H1 (cell line): ENCODE data around the gene METTL1. TPM values are rescaled to one million over a fixed set of nuclear protein-coding genes. Genes with fewer than 3 reads are reported as not detected.

ENCODE experiments used
- CTCF ChIA-PET: fragments of 300-600 bp; sonication (Branson Sonifier 250); formaldehyde crosslinking; loops from one replicate; lab custom pipeline; 2021; ENCODE audit not compliant: partially characterized antibody; lab: Charles Lee
- POLR2A ChIA-PET: fragments of 300-600 bp; sonication (Branson Sonifier 250); formaldehyde crosslinking; loops from one replicate; lab custom pipeline; 2021; ENCODE audit warnings: inconsistent platforms; ENCODE audit not compliant: partially characterized antibody; lab: Charles Lee
- DNase-seq, 2 experiments: peaks; one replicate each; pipeline versions ENCODE4 v3.0.0 to v3.0.0-alpha.2; 2010 to 2022; ENCODE audit warnings: low spot score in 2 of 2, low read depth in 1 of 2, mixed read lengths in 1 of 2
- FAIRE-seq: peaks from 2 replicates; lab custom pipeline; 2011; peaks lifted over from hg19 to GRCh38; lab: Jason Lieb, UNC
- H2AFZ ChIP-seq: 2 replicates; pipeline ENCODE4 v1.8.1; 2012; ENCODE audit warnings: low read length, inconsistent platforms
- H2AK5ac ChIP-seq: 2 replicates; pipeline ENCODE4 v1.6.1; 2013; ENCODE audit warnings: low read depth, low read length
- H2BK120ac ChIP-seq: replicated peaks from 2 replicates; pipeline ENCODE3; 2013; ENCODE audit warnings: low read depth, low read length, inconsistent platforms
- H2BK12ac ChIP-seq: 2 replicates; pipeline ENCODE4 v1.6.1; 2013; ENCODE audit warnings: low read depth, low read length
- H2BK15ac ChIP-seq: 2 replicates; pipeline ENCODE4 v1.6.1; 2013; ENCODE audit warnings: low read length
- H2BK20ac ChIP-seq: 2 replicates; pipeline ENCODE4 v1.6.1; 2013; ENCODE audit warnings: low read length
- H2BK5ac ChIP-seq: 2 replicates; pipeline ENCODE4 v1.6.1; 2013; ENCODE audit warnings: low read depth, low read length
- H3K14ac ChIP-seq: 2 replicates; pipeline ENCODE4 v1.6.1; 2013; ENCODE audit warnings: inconsistent platforms; ENCODE audit not compliant: insufficient read length
- H3K18ac ChIP-seq: 2 replicates; pipeline ENCODE4 v1.6.1; 2013; ENCODE audit warnings: low read length; ENCODE audit errors: extremely low read depth
- H3K23ac ChIP-seq: 2 replicates; pipeline ENCODE4 v1.6.1; 2013; ENCODE audit warnings: inconsistent platforms; ENCODE audit not compliant: insufficient read length
- H3K23me2 ChIP-seq: 2 replicates; pipeline ENCODE4 v1.6.1; 2013; ENCODE audit warnings: low read depth, low read length
- H3K27ac ChIP-seq: 2 replicates; pipeline ENCODE4 v1.6.1; 2011; ENCODE audit warnings: low read depth, low read length, inconsistent platforms
- H3K27me3 ChIP-seq, 4 experiments: replicated peaks in 1 of 4; 1 replicate in 1 of 4; 2 replicates in 3 of 4; pipeline versions ENCODE4 v1.6.1 to v1.8.1; 2011 to 2013; ENCODE audit warnings: low read length in 3 of 4, mild to moderate bottlenecking in 3 of 4, inconsistent platforms in 2 of 4, mixed read lengths in 2 of 4, moderate library complexity in 1 of 4; ENCODE audit not compliant: control insufficient read depth in 3 of 4, insufficient read depth in 3 of 4; ENCODE audit errors: extremely low read depth in 1 of 4
- H3K36me3 ChIP-seq, 4 experiments: 2 replicates each; pipeline versions ENCODE4 v1.6.1 to v1.8.1; 2011 to 2013; ENCODE audit warnings: mild to moderate bottlenecking in 4 of 4, low read length in 3 of 4, moderate library complexity in 2 of 4, control low read depth in 1 of 4, inconsistent platforms in 1 of 4; ENCODE audit not compliant: insufficient read depth in 4 of 4, control insufficient read depth in 2 of 4
- H3K4ac ChIP-seq: replicated peaks from 2 replicates; pipeline ENCODE3; 2013; ENCODE audit warnings: low read length, low read depth, mixed read lengths, inconsistent platforms; ENCODE audit not compliant: insufficient read length
- H3K4me1 ChIP-seq, 4 experiments: replicated peaks in 1 of 4; 1 replicate in 1 of 4; 2 replicates in 3 of 4; pipeline versions ENCODE4 v1.6.1 to v1.8.1; 2011 to 2013; ENCODE audit warnings: low read length in 3 of 4, inconsistent platforms in 2 of 4, mixed read lengths in 1 of 4; ENCODE audit not compliant: insufficient read depth in 4 of 4, control insufficient read depth in 3 of 4
- H3K4me2 ChIP-seq, 2 experiments: 2 replicates each; pipeline versions ENCODE4 v1.6.1 to v1.8.1; 2011 to 2013; ENCODE audit warnings: low read depth in 2 of 2, low read length in 2 of 2, control low read depth in 1 of 2, inconsistent platforms in 1 of 2, mild to moderate bottlenecking in 1 of 2; ENCODE audit not compliant: insufficient read depth in 1 of 2
- H3K4me3 ChIP-seq, 4 experiments: fragments of 200-600, 300-600 bp in 1 of 4; sonication (generic), shearing (Covaris generic), sonication (Bioruptor Twin) in 1 of 4; 2 replicates each; pipeline versions ENCODE4 v1.5.1 to v1.8.1; 2011 to 2016; ENCODE audit warnings: low read length in 4 of 4, low read depth in 3 of 4, control low read depth in 2 of 4, inconsistent platforms in 2 of 4, mild to moderate bottlenecking in 2 of 4, mixed read lengths in 1 of 4, moderate library complexity in 1 of 4; ENCODE audit not compliant: insufficient read depth in 2 of 4; ENCODE audit errors: extremely low read depth in 1 of 4
- H3K56ac ChIP-seq: replicated peaks from 2 replicates; pipeline ENCODE3; 2013; ENCODE audit warnings: low read depth, mild to moderate bottlenecking, mixed read lengths, low read length, inconsistent platforms; ENCODE audit not compliant: insufficient read length
- H3K79me1 ChIP-seq: 2 replicates; pipeline ENCODE4 v1.6.1; 2013; ENCODE audit warnings: low read depth, low read length, control low read depth
- H3K79me2 ChIP-seq, 2 experiments: 2 replicates each; pipeline versions ENCODE4 v1.6.1 to v1.8.1; 2012 to 2013; ENCODE audit warnings: low read length in 2 of 2, mild to moderate bottlenecking in 2 of 2, inconsistent platforms in 1 of 2; ENCODE audit not compliant: insufficient read depth in 2 of 2, control insufficient read depth in 1 of 2
- H3K9ac ChIP-seq, 4 experiments: replicated peaks in 1 of 4; 1 replicate in 1 of 4; 2 replicates in 3 of 4; pipeline versions ENCODE4 v1.6.1 to v1.8.1; 2011 to 2013; ENCODE audit warnings: low read depth in 3 of 4, low read length in 3 of 4, control low read depth in 2 of 4, mild to moderate bottlenecking in 2 of 4, moderate library complexity in 2 of 4, inconsistent platforms in 1 of 4; ENCODE audit errors: extremely low read depth in 1 of 4
- H3K9me3 ChIP-seq, 2 experiments: 2 replicates each; pipeline versions ENCODE4 v1.6.1 to v1.8.1; 2012 to 2013; ENCODE audit warnings: mild to moderate bottlenecking in 2 of 2, moderate library complexity in 2 of 2, control low read depth in 1 of 2, inconsistent platforms in 1 of 2, low read depth in 1 of 2, low read length in 1 of 2, mixed read lengths in 1 of 2; ENCODE audit not compliant: insufficient read depth in 2 of 2
- H4K20me1 ChIP-seq, 2 experiments: replicated peaks in 1 of 2; 2 replicates each; pipeline versions ENCODE3 to v1.8.1; 2011 to 2013; ENCODE audit warnings: inconsistent platforms in 2 of 2, low read length in 2 of 2, mild to moderate bottlenecking in 1 of 2; ENCODE audit not compliant: insufficient read depth in 2 of 2, control insufficient read depth in 1 of 2
- H4K5ac ChIP-seq: 2 replicates; pipeline ENCODE4 v1.6.1; 2013; ENCODE audit warnings: low read length, low read depth, mixed read lengths, inconsistent platforms; ENCODE audit not compliant: insufficient read length
- H4K8ac ChIP-seq: 2 replicates; pipeline ENCODE4 v1.8.0; 2013; ENCODE audit warnings: mild to moderate bottlenecking, moderate library complexity, low read length, inconsistent platforms; ENCODE audit not compliant: insufficient read depth; ENCODE audit errors: extremely low read depth
- H4K91ac ChIP-seq: replicated peaks from 2 replicates; pipeline ENCODE3; 2013; ENCODE audit warnings: low read length, mixed read lengths, inconsistent platforms; ENCODE audit not compliant: insufficient read length
- CREB1 ChIP-seq: IDR thresholded peaks from 2 replicates; pipeline ENCODE4 v1.6.1; 2012; ENCODE audit warnings: inconsistent platforms
- CTBP2 ChIP-seq: IDR thresholded peaks from 2 replicates; pipeline ENCODE4 v1.7.0; 2011; ENCODE audit warnings: borderline replicate concordance, mild to moderate bottlenecking, moderate library complexity, mixed read lengths, low read length; ENCODE audit not compliant: insufficient read depth, insufficient read length
- EZH2 ChIP-seq: fragments of 200-600 bp; sonication (generic); IDR thresholded peaks from 2 replicates; pipeline ENCODE4 v1.7.1; 2012; ENCODE audit warnings: low read depth, mild to moderate bottlenecking, moderate library complexity, low read length, inconsistent platforms; ENCODE audit not compliant: severe bottlenecking
- GTF2F1 ChIP-seq: IDR thresholded peaks from 2 replicates; pipeline ENCODE4 v1.6.1; 2012; ENCODE audit warnings: low read depth, low read length, improper control_type of control experiment, borderline replicate concordance
- MAFK ChIP-seq: IDR thresholded peaks from 2 replicates; pipeline ENCODE4 v1.6.1; 2012; ENCODE audit warnings: low read depth, mild to moderate bottlenecking, improper control_type of control experiment, low read length
- NANOG ChIP-seq: IDR thresholded peaks from 2 replicates; pipeline ENCODE4 v1.6.1; 2011; ENCODE audit warnings: low read length, low read depth, mild to moderate bottlenecking, inconsistent platforms; ENCODE audit not compliant: insufficient read depth, poor library complexity, severe bottlenecking
- NRF1 ChIP-seq: IDR thresholded peaks from 2 replicates; pipeline ENCODE4 v1.6.1; 2011; ENCODE audit warnings: mild to moderate bottlenecking, low read depth, low read length, improper control_type of control experiment
- SAP30 ChIP-seq: fragments of 300-600 bp; sonication (generic); IDR thresholded peaks from 2 replicates; pipeline ENCODE4 v1.7.1; 2012; ENCODE audit warnings: low read length, moderate library complexity, mild to moderate bottlenecking, inconsistent platforms; ENCODE audit not compliant: insufficient read depth, insufficient replicate concordance
- SIRT6 ChIP-seq: IDR thresholded peaks from one replicate; pipeline ENCODE4 v1.7.1; 2012; ENCODE audit warnings: low read length, inconsistent platforms
- SIX5 ChIP-seq: IDR thresholded peaks from 2 replicates; pipeline ENCODE4 v1.6.1; 2011; ENCODE audit warnings: mild to moderate bottlenecking, low read depth, low read length
- SP1 ChIP-seq: IDR thresholded peaks from 2 replicates; pipeline ENCODE4 v1.6.1; 2011; ENCODE audit warnings: low read depth, low read length
- TEAD4 ChIP-seq: IDR thresholded peaks from 2 replicates; pipeline ENCODE4 v1.6.1; 2012; ENCODE audit warnings: low read depth, low read length, inconsistent platforms, mixed read lengths
- WGBS, 2 experiments: shearing (Covaris generic) in 1 of 2; methylation state at CpG; one replicate each; pipeline versions ENCODE4 v1.1.6 to v1.1.7; 2013 to 2015; ENCODE audit warnings: low lambda C conversion rate in 2 of 2, mixed read lengths in 2 of 2, inconsistent platforms in 1 of 2, low coverage in 1 of 2, missing lambda C conversion rate in 1 of 2; ENCODE audit not compliant: insufficient replicate concordance in 2 of 2, insufficient coverage in 1 of 2, insufficient read length in 1 of 2; ENCODE audit errors: extremely low coverage in 1 of 2, missing lambda C conversion rate in 1 of 2; 5-methylcytosine and 5-hydroxymethylcytosine counted together
- polyA plus RNA-seq, 7 experiments: library from polyadenylated mRNA; depleted of rRNA in 3 of 7; stranded (reverse) in 5 of 7; unstranded in 2 of 7; fragments of >200 nt in 5 of 7; fragments of 200-250 nt in 2 of 7; gene quantifications; 1 replicate in 5 of 7; 2 replicates in 1 of 7; 4 replicates in 1 of 7; pipeline versions ENCODE4 v1.2.1 to v1.2.3, GENCODE V29; 2011 to 2013; ENCODE audit warnings: missing spikeins in 2 of 7, mixed read lengths in 2 of 7
- total RNA-seq: library from RNA; stranded (reverse); fragmentation: NEBNext Ultra II Directional; extraction: Animal tissue kit (Norgen Biotek cat#: 25700); gene quantifications from 2 replicates; pipeline ENCODE4 v1.2.1, GENCODE V29; 2021

Gene METTL1
- total and polyA plus RNA-seq, 2 of the 8 experiments (the other 6 are each of a cell fraction or from before 2014, with no cell fraction given) = 40.5 to 46.0 TPM

DNA sequence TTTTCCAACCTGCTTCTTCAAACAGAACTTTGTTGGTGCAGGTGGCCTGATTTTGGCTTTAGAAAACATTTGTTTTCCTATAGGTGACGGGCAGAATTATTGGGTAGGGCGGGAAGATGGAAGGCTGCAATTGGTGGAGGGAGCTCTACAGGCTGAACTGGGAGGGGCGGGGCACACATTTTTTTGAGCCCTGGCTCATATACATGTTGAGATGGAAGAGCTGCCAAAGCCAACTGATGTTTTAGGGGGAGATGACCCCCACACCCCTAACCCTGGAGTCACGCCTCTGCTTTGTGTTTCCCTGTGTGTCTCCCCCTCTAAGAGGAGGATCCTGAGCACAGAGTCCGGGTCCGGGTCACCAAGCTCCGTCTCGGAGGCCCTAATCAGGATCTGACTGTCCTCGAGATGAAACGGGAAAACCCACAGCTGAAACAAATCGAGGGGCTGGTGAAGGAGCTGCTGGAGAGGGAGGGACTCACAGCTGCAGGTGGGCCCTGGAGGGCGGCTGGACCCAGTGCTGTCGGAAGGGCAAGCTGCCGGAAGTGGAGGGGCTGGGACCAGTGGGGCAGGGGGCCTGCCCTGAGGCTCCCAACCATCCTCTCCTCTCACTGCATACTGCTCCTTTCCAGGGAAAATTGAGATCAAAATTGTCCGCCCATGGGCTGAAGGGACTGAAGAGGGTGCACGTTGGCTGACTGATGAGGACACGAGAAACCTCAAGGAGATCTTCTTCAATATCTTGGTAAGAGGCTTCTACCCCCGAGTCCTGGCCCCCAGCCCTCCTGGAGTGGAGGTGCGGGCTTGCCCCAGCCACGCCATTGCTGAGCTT lies 51.9 kb downstream of the METTL1 start:
- no peak overlapping the region for H3K23ac ChIP-seq
- no peak overlapping the region for H3K56ac ChIP-seq
- no peak overlapping the region for H2BK5ac ChIP-seq
- FAIRE-seq = no peak
- H2AK5ac ChIP-seq = no peak overlapping the region
- H3K79me1 ChIP-seq = no peaks in the 10 kb centered on the region
- H3K27me3 ChIP-seq = peaks cover 0 to 15% (median 8%) of the 10 kb centered on the region in 4 experiments; a peak in 4 of 7 replicates
- H4K91ac ChIP-seq = no peak overlapping the region
- POLR2A ChIA-PET = interaction anchor here (0.6 to 1.4 kb wide), 4 partner anchors 10 to 182 kb away, joined by 3 read pairs; no protein-coding TSS in a partner anchor
- no peak overlapping the region for H3K4ac ChIP-seq
- peaks cover 0 to 22% (median 5%) of the 10 kb centered on the region in 4 experiments; a peak in 4 of 8 replicates for H3K36me3 ChIP-seq
- 88% methylated on average over 16 of the region's 20 CpGs; no CpG with 5 or more reads in 1 of the 2 experiments for WGBS, 2 experiments
- H3K23me2 ChIP-seq = no peaks in the 10 kb centered on the region
- H3K79me2 ChIP-seq = no peaks in the 10 kb centered on the region
- no peak overlapping the region for H3K4me3 ChIP-seq
- CTCF ChIA-PET = interaction anchor here (1.1 to 11.7 kb wide), 8 partner anchors 13 to 135 kb away, joined by 3 to 149 read pairs (median 4); partner anchors contain the start of genes AGAP2, B4GALNT1 and OS9
- no peak overlapping the region for H3K9ac ChIP-seq
- H3K14ac ChIP-seq = no peak overlapping the region
- H2BK12ac ChIP-seq = no peak overlapping the region
- no peak overlapping the region for H3K27ac ChIP-seq
- no peak overlapping the region for H3K18ac ChIP-seq
- DNase-seq = peak in 1 of 2 experiments; percentile 37
- no peak overlapping the region for H4K5ac ChIP-seq
- peaks cover 0 to 3% of the 10 kb centered on the region in 2 experiments for H4K20me1 ChIP-seq
- H2BK120ac ChIP-seq = no peak overlapping the region
- no peak overlapping the region for H3K4me2 ChIP-seq
- no peak overlapping the region for H2AFZ ChIP-seq
- no peak overlapping the region for H2BK15ac ChIP-seq
- H4K8ac ChIP-seq = no peak overlapping the region
- no peak overlapping the region for H2BK20ac ChIP-seq
- H3K9me3 ChIP-seq = no peaks in the 10 kb centered on the region
- no peaks in the 10 kb centered on the region for H3K4me1 ChIP-seq
- TF ChIP-seq EZH2 = no peak
- TF ChIP-seq CREB1 = no peak
- TF ChIP-seq NANOG = no peak
- no peak for TF ChIP-seq SAP30
- no peak for TF ChIP-seq SIX5
- TF ChIP-seq NRF1 = no peak
- no peak for TF ChIP-seq SIRT6
- TF ChIP-seq GTF2F1 = no peak
- TF ChIP-seq CTBP2 = no peak
- no peak for TF ChIP-seq MAFK
- no peak for TF ChIP-seq TEAD4
- no peak for TF ChIP-seq SP1
